ENCODE measurements around the gene ETDC. TPM values are rescaled to one million over a fixed set of nuclear protein-coding genes. Genes with fewer than 3 reads are reported as not detected.

The ETDC gene
- total RNA-seq, 1 donor from 2014 or later, result not detected

GRCh38 chrX:135264206-135264605 is 45.1 kb upstream of the ETDC start:
- no peak overlapping the region for H3K27ac Mint-ChIP-seq (ENCODE audit: unreplicated experiment)
- H2AFZ ChIP-seq (ENCODE audit: low read depth, low read length), result no peak overlapping the region
- H4K20me1 ChIP-seq (ENCODE audit: insufficient read depth, low read length), result no peaks in the 10 kb centered on the region
- no peaks in the 10 kb centered on the region for H3K36me3 Mint-ChIP-seq (ENCODE audit: low read depth, unreplicated experiment)
- H3K36me3 ChIP-seq (ENCODE audit: insufficient read depth, low read length), result no peaks in the 10 kb centered on the region
- TF ChIP-seq EZH2 (IDR thresholded peaks at IDR 0.05; ENCODE audit: insufficient read depth, low read length) (no peak), CTCF (IDR thresholded peaks at IDR 0.05; ENCODE audit: insufficient read depth, low read depth, low read length) (no peak)
- DNase-seq (ENCODE audit: low read depth), result no peak
- no peaks in the 10 kb centered on the region for H3K4me1 Mint-ChIP-seq (ENCODE audit: low read depth, unreplicated experiment)
- FAIRE-seq, result no peak
- H3K4me2 ChIP-seq (ENCODE audit: low read length), result no peak overlapping the region
- H3K9me3 Mint-ChIP-seq (ENCODE audit: unreplicated experiment), result peaks cover 5% of the 10 kb centered on the region
- no peaks in the 10 kb centered on the region for H3K79me2 ChIP-seq (ENCODE audit: insufficient read depth, low read length)
- no peaks in the 10 kb centered on the region for H3K27me3 ChIP-seq (ENCODE audit: insufficient read depth, low read length)
- H3K9ac ChIP-seq (ENCODE audit: low read length), result no peak overlapping the region
- no peaks in the 10 kb centered on the region for H3K4me1 ChIP-seq (ENCODE audit: insufficient read depth, low read length)
- H3K4me3 Mint-ChIP-seq (ENCODE audit: unreplicated experiment), result no peak overlapping the region
- H3K27me3 Mint-ChIP-seq (ENCODE audit: low read depth, unreplicated experiment), result no peaks in the 10 kb centered on the region
- no peak overlapping the region for H3K27ac ChIP-seq (ENCODE audit: low read depth, low read length)
- H3K4me3 ChIP-seq (ENCODE audit: insufficient read depth, low read depth, low read length), result no peak overlapping the region
- H3K9me3 ChIP-seq (ENCODE audit: insufficient read depth, low read depth, low read length), result no peaks in the 10 kb centered on the region

- Mint-ChIP-seq H3K27ac (ENCODE audit: unreplicated experiment) (no peak overlapping the region), H3K4me1 (ENCODE audit: low read depth, unreplicated experiment) (no peaks in the 10 kb centered on the region), H3K9me3 (ENCODE audit: unreplicated experiment) (peaks cover 11% of the 10 kb centered on the region), H3K36me3 (ENCODE audit: low read depth, unreplicated experiment) (no peaks in the 10 kb centered on the region), H3K27me3 (ENCODE audit: low read depth, unreplicated experiment) (peaks cover 1% of the 10 kb centered on the region), H3K4me3 (ENCODE audit: unreplicated experiment) (no peak overlapping the region)
- H3K36me3 ChIP-seq (ENCODE audit: insufficient read depth, low read length), result no peaks in the 10 kb centered on the region
- TF ChIP-seq CTCF (IDR thresholded peaks at IDR 0.05; ENCODE audit: insufficient read depth, low read depth, low read length) (no peak), EZH2 (IDR thresholded peaks at IDR 0.05; ENCODE audit: insufficient read depth, low read length) (no peak)
- H4K20me1 ChIP-seq (ENCODE audit: insufficient read depth, low read length), result no peaks in the 10 kb centered on the region
- no peaks in the 10 kb centered on the region for H3K4me1 ChIP-seq (ENCODE audit: insufficient read depth, low read length)
- no peak overlapping the region for H3K4me2 ChIP-seq (ENCODE audit: low read length)
- no peaks in the 10 kb centered on the region for H3K9me3 ChIP-seq (ENCODE audit: insufficient read depth, low read depth, low read length)
- H3K27me3 ChIP-seq (ENCODE audit: insufficient read depth, low read length), result no peaks in the 10 kb centered on the region
- no peak overlapping the region for H3K4me3 ChIP-seq (ENCODE audit: insufficient read depth, low read depth, low read length)
- FAIRE-seq (no peak), DNase-seq (ENCODE audit: low read depth) (no peak)
- no peak overlapping the region for H3K9ac ChIP-seq (ENCODE audit: low read length)
- no peaks in the 10 kb centered on the region for H3K79me2 ChIP-seq (ENCODE audit: insufficient read depth, low read length)
- H2AFZ ChIP-seq (ENCODE audit: low read depth, low read length), result no peak overlapping the region
- H3K27ac ChIP-seq (ENCODE audit: low read depth, low read length), result no peak overlapping the region
Observed at GRCh38 chrX:135273162-135273561, 36.1 kb upstream of the ETDC start.

GRCh38 chrX:135275973-135276372 is 33.3 kb upstream of the ETDC start:
- DNase-seq (ENCODE audit: low read depth), result no peak
- no peak overlapping the region for H3K9ac ChIP-seq (ENCODE audit: low read length)
- H3K4me3 ChIP-seq (ENCODE audit: insufficient read depth, low read depth, low read length), result no peak overlapping the region
- H3K27me3 ChIP-seq (ENCODE audit: insufficient read depth, low read length), result no peaks in the 10 kb centered on the region
- TF ChIP-seq CTCF (IDR thresholded peaks at IDR 0.05; ENCODE audit: insufficient read depth, low read depth, low read length) (no peak), EZH2 (IDR thresholded peaks at IDR 0.05; ENCODE audit: insufficient read depth, low read length) (no peak)
- H3K9me3 ChIP-seq (ENCODE audit: insufficient read depth, low read depth, low read length), result no peaks in the 10 kb centered on the region
- no peaks in the 10 kb centered on the region for H4K20me1 ChIP-seq (ENCODE audit: insufficient read depth, low read length)
- no peak overlapping the region for H3K4me2 ChIP-seq (ENCODE audit: low read length)
- peaks cover 1% of the 10 kb centered on the region for H3K27me3 Mint-ChIP-seq (ENCODE audit: low read depth, unreplicated experiment)
- H2AFZ ChIP-seq (ENCODE audit: low read depth, low read length), result no peak overlapping the region
- H3K4me1 Mint-ChIP-seq (ENCODE audit: low read depth, unreplicated experiment), result no peaks in the 10 kb centered on the region
- no peak for FAIRE-seq
- H3K4me3 Mint-ChIP-seq (ENCODE audit: unreplicated experiment), result no peak overlapping the region
- no peak overlapping the region for H3K27ac ChIP-seq (ENCODE audit: low read depth, low read length)
- H3K27ac Mint-ChIP-seq (ENCODE audit: unreplicated experiment), result no peak overlapping the region
- H3K36me3 Mint-ChIP-seq (ENCODE audit: low read depth, unreplicated experiment), result peaks cover 2% of the 10 kb centered on the region
- H3K4me1 ChIP-seq (ENCODE audit: insufficient read depth, low read length), result no peaks in the 10 kb centered on the region
- H3K79me2 ChIP-seq (ENCODE audit: insufficient read depth, low read length), result no peaks in the 10 kb centered on the region
- H3K36me3 ChIP-seq (ENCODE audit: insufficient read depth, low read length), result no peaks in the 10 kb centered on the region
- H3K9me3 Mint-ChIP-seq (ENCODE audit: unreplicated experiment), result peaks cover 16% of the 10 kb centered on the region
